Central memory CD8-positive, alpha-beta T cell (primary cell): ENCODE data around the gene PID1.

ENCODE experiments used
- ATAC-seq: fragments of 150-1000 bp; cut with Tn5 transposase; replicated peaks from 2 replicates; pipeline ENCODE4 v1.10.0; 2022; ENCODE audit warnings: mild to moderate bottlenecking, moderate FRiP score, moderate number of reproducible peaks; ENCODE audit not compliant: poor library complexity, severe bottlenecking; ENCODE audit errors: extremely low read depth
- DNase-seq, 2 donors: peaks; one replicate each; pipeline ENCODE4 v3.0.0; 2021; ENCODE audit warnings: low spot score in 2 of 2
- H3K27ac Mint-ChIP-seq: one replicate; pipeline ENCODE4 v1.8.0; 2022; ENCODE audit warnings: low read depth, mild to moderate bottlenecking, moderate library complexity, mixed read lengths
- H3K27me3 Mint-ChIP-seq: one replicate; pipeline ENCODE4 v1.8.0; 2022; ENCODE audit warnings: mixed read lengths
- H3K36me3 Mint-ChIP-seq: one replicate; pipeline ENCODE4 v1.8.0; 2022; ENCODE audit warnings: mild to moderate bottlenecking, moderate library complexity, mixed read lengths; ENCODE audit not compliant: insufficient read depth
- H3K4me1 Mint-ChIP-seq: one replicate; pipeline ENCODE4 v1.8.0; 2022; ENCODE audit warnings: mixed read lengths
- H3K4me3 Mint-ChIP-seq: one replicate; pipeline ENCODE4 v1.8.0; 2022; ENCODE audit warnings: mild to moderate bottlenecking, moderate library complexity, mixed read lengths
- H3K9me3 Mint-ChIP-seq: one replicate; pipeline ENCODE4 v1.8.0; 2022; ENCODE audit warnings: mixed read lengths

PID1 gene

GRCh38 chr2:229150317-229150716 lies 120.8 kb downstream of the PID1 start:
- no peaks in the 10 kb centered on the region for H3K27me3 Mint-ChIP-seq
- H3K27ac Mint-ChIP-seq: no peak overlapping the region
- peaks cover 11% of the 10 kb centered on the region for H3K9me3 Mint-ChIP-seq
- DNase-seq (no peak), ATAC-seq (no peak)
- H3K4me1 Mint-ChIP-seq: no peaks in the 10 kb centered on the region
- peaks cover 2% of the 10 kb centered on the region for H3K36me3 Mint-ChIP-seq
- H3K4me3 Mint-ChIP-seq: no peak overlapping the region

DNA sequence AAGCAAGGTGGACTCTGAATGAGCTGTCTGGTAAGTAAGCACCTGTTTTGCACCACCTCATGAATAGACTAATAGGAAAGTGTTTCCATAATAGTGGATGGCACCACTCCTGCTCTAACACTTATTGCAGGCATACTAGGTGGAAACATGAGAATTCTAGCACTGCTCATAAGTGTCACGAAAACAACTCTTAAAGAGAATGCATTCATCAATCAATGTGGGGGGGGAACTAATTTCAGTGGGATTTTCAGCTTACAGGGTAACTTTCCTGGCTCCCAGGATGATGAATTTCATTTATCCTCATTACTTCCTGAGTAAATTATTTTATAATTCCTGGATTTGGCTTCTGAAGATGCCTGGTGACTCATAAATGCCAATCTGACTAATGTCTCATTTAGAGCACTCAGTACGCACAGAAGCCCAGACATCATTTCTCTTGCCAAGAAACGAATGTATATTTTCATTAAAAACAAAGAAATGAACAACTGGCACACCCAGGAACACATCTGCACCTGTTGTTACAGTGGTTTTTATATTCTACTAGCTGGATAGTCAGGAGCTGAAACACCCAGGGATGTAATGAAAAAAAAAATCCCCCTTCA lies 129.6 kb downstream of the PID1 start:
- no peak overlapping the region for H3K4me3 Mint-ChIP-seq
- no peak for ATAC-seq
- no peaks in the 10 kb centered on the region for H3K27me3 Mint-ChIP-seq
- peaks cover 15% of the 10 kb centered on the region for H3K9me3 Mint-ChIP-seq
- no peaks in the 10 kb centered on the region for H3K4me1 Mint-ChIP-seq
- H3K27ac Mint-ChIP-seq: no peak overlapping the region
- DNase-seq: no peak
- no peaks in the 10 kb centered on the region for H3K36me3 Mint-ChIP-seq

DNA sequence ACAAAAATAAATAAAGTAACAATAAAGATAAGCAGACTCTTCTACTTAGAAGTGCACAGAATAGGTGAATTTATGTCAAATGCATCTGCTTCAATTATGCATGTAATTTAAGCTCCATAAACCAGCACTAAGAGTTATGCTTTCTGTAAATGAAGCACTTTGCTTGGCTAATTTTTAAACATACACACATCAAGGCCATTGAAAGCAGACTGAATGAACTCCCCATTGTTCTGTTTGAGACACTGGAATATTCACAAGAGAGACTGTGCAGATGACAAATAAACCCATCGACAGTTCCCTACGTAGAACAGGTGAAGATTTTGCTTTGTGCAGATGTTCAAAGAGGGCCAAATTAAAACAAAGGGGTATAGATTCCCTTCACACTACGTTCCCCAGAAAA lies 133.4 kb downstream of the PID1 start:
- DNase-seq (no peak), ATAC-seq (no peak)
- H3K27me3 Mint-ChIP-seq: no peaks in the 10 kb centered on the region
- H3K9me3 Mint-ChIP-seq: peaks cover 11% of the 10 kb centered on the region
- no peak overlapping the region for H3K27ac Mint-ChIP-seq
- H3K36me3 Mint-ChIP-seq: no peaks in the 10 kb centered on the region
- H3K4me3 Mint-ChIP-seq: no peak overlapping the region
- no peaks in the 10 kb centered on the region for H3K4me1 Mint-ChIP-seq

DNA sequence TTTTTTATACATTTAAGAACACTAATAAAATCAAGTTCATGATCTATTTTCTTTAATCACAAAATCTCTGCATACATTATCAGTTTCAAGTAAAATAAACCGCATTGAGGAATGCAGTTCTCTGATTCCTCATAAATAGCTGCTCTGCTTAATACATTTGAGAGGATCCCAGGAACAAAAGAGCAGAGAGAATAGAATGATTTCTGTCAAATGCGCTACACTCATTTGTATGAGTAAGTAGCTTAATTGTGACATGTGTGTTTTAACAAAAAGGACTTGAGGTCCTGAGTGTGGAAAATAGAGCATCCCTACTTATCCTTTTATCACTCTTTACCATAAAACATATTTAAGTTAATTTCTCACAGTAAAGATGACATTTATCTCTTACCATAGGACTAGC lies 134.0 kb downstream of the PID1 start:
- no peak overlapping the region for H3K27ac Mint-ChIP-seq
- no peak for DNase-seq
- no peaks in the 10 kb centered on the region for H3K4me1 Mint-ChIP-seq
- H3K9me3 Mint-ChIP-seq: peaks cover 11% of the 10 kb centered on the region
- H3K36me3 Mint-ChIP-seq: no peaks in the 10 kb centered on the region
- ATAC-seq: no peak
- H3K4me3 Mint-ChIP-seq: no peak overlapping the region
- H3K27me3 Mint-ChIP-seq: no peaks in the 10 kb centered on the region

- Mint-ChIP-seq H3K27ac (no peak overlapping the region), H3K9me3 (peaks cover 6% of the 10 kb centered on the region), H3K4me1 (no peaks in the 10 kb centered on the region), H3K27me3 (no peaks in the 10 kb centered on the region), H3K4me3 (no peak overlapping the region), H3K36me3 (no peaks in the 10 kb centered on the region)
- ATAC-seq (no peak), DNase-seq (no peak)
Observed at GRCh38 chr2:229133155-229133772, 137.8 kb downstream of the PID1 start.

DNA sequence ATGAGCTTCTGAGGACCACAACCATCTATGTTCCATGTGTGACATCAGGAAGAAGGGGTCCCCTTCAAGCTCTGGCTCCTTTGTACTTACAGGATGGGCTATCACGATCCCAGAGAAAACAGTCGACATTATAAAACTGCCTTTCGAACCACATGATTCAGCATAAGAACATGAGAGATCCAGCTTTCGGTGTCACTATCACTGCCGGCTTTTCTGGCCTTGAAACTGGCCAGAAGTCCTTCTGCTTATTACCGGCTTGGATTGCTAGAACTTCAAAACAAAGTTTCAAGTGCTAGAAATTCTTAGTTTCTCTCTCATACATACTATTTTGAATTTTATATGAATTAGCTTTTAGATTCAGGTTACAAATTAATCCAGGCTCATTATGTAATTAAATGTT lies 138.9 kb downstream of the PID1 start:
- Mint-ChIP-seq H3K4me1 (no peaks in the 10 kb centered on the region), H3K4me3 (no peak overlapping the region), H3K27ac (no peak overlapping the region), H3K27me3 (no peaks in the 10 kb centered on the region), H3K36me3 (no peaks in the 10 kb centered on the region), H3K9me3 (peaks cover 6% of the 10 kb centered on the region)
- DNase-seq (no peak), ATAC-seq (no peak)

- H3K36me3 Mint-ChIP-seq: no peaks in the 10 kb centered on the region
- no peak for DNase-seq
- H3K27me3 Mint-ChIP-seq: no peaks in the 10 kb centered on the region
- peaks cover 8% of the 10 kb centered on the region for H3K9me3 Mint-ChIP-seq
- no peak overlapping the region for H3K27ac Mint-ChIP-seq
- no peaks in the 10 kb centered on the region for H3K4me1 Mint-ChIP-seq
- H3K4me3 Mint-ChIP-seq: no peak overlapping the region
- no peak for ATAC-seq
Observed at GRCh38 chr2:229130522-229130921, 140.6 kb downstream of the PID1 start.

DNA sequence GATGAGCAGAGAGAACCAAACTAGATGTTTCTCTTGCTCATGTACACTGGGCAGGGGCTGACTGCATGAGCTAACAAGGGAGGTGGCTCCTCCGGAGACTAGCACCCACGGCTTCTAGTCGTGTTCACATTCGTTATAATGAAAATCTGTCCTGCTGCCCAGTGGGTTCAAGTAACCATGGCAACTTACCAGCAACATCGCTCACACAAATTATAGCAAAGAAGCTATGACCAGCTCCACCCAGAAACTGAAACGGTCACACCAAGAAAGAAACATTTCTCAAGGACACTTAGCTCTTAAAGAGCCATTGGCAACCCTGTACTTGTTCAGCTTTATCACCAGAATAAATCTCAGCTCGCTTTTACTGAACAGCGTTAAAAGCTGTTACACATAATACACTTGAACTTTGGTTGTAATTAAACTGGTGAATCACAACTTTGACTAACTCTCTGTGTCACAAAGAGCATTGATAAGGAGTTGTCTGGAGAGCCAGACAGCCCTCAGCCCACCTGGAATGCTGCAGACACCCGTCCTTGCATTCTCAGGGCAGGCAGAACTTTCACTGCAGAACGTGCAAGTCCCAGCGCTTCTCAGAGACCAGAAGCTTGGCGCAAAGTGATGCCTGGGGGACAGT lies 141.2 kb downstream of the PID1 start:
- Mint-ChIP-seq H3K27ac (no peak overlapping the region), H3K36me3 (no peaks in the 10 kb centered on the region), H3K4me3 (no peak overlapping the region), H3K4me1 (no peaks in the 10 kb centered on the region), H3K27me3 (no peaks in the 10 kb centered on the region), H3K9me3 (peaks cover 9% of the 10 kb centered on the region)
- ATAC-seq (no peak), DNase-seq (no peak)

DNA sequence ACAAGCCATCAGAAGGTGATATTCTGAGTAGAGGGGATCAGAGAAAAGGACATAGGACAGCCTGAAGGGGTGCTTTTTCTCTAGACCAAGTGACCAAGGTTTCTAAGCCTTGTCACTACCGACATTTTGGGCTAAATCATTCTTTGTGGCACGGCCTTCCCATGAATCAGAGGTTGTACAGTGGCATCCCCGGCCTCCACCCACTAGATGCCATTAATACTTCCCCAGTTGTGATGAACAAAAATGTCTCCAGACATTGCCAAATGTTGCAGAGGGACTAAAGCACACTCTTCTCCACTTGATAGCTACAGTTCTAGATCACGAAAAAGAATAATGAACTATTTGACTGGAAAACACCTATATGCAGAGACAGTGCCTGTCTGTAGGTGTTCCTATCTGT lies 143.6 kb downstream of the PID1 start:
- ATAC-seq: no peak
- no peak for DNase-seq
- Mint-ChIP-seq H3K27ac (no peak overlapping the region), H3K4me3 (no peak overlapping the region), H3K9me3 (peaks cover 5% of the 10 kb centered on the region), H3K27me3 (no peaks in the 10 kb centered on the region), H3K36me3 (no peaks in the 10 kb centered on the region), H3K4me1 (no peaks in the 10 kb centered on the region)

DNA sequence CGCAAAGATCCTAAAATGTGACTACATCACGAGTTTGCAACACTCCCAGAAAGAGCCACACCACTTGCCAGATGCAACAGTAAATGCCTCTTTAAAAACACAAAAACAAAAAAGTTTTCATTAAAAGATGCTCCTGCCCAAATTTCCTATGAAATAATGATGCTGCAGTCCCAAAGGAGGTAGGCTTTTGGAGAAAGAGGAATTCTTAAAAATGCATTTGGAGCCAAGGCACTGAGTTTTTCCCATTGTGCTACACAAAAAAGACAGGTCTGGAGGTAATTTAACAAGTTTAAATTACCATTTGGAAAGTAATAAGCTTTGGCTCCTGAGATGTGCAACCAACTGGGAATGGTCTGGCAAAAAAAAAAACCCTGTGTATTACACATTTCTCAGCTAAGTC lies 145.0 kb downstream of the PID1 start:
- Mint-ChIP-seq H3K27me3 (no peaks in the 10 kb centered on the region), H3K36me3 (no peaks in the 10 kb centered on the region), H3K4me3 (no peak overlapping the region), H3K4me1 (no peaks in the 10 kb centered on the region), H3K27ac (no peak overlapping the region), H3K9me3 (peaks cover 5% of the 10 kb centered on the region)
- DNase-seq: no peak
- ATAC-seq: no peak

- no peak for DNase-seq
- no peaks in the 10 kb centered on the region for H3K27me3 Mint-ChIP-seq
Observed at GRCh38 chr2:229124136-229124535, 147.0 kb downstream of the PID1 start.

GRCh38 chr2:229118927-229119326 lies 152.2 kb downstream of the PID1 start:
- ATAC-seq: no peak
- Mint-ChIP-seq H3K4me3 (no peak overlapping the region), H3K36me3 (no peaks in the 10 kb centered on the region), H3K9me3 (peaks cover 8% of the 10 kb centered on the region), H3K4me1 (no peaks in the 10 kb centered on the region), H3K27me3 (no peaks in the 10 kb centered on the region), H3K27ac (no peak overlapping the region)
- DNase-seq: no peak

More at GRCh38 chr2:229124136-229124535, 147.0 kb downstream of the PID1 start:
- H3K4me3 Mint-ChIP-seq: no peak overlapping the region
- peaks cover 5% of the 10 kb centered on the region for H3K9me3 Mint-ChIP-seq
- no peak for ATAC-seq
- no peak overlapping the region for H3K27ac Mint-ChIP-seq
- H3K36me3 Mint-ChIP-seq: no peaks in the 10 kb centered on the region
- H3K4me1 Mint-ChIP-seq: no peaks in the 10 kb centered on the region

DNA sequence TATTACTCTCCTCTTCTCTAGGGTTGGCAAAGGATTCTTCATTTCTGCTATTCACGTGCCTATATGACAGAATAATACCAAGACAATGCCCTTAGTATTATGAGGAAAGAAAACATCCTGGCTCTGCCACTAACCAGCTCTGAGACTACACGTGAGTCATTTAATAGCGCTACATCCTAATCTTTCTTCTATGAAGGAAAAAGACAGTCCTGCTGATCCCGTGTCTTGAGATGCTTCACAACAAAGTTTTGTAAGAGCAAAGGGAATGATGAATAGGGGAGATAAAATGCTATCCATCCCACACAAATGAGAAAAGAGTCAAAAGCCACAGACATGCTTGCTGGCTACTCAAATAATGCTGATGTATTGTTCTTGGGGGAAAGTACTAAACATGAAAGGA lies 152.8 kb downstream of the PID1 start:
- no peak overlapping the region for H3K4me3 Mint-ChIP-seq
- H3K4me1 Mint-ChIP-seq: no peaks in the 10 kb centered on the region
- H3K27me3 Mint-ChIP-seq: no peaks in the 10 kb centered on the region
- DNase-seq: no peak
- no peak for ATAC-seq
- H3K9me3 Mint-ChIP-seq: peaks cover 8% of the 10 kb centered on the region
- H3K36me3 Mint-ChIP-seq: no peaks in the 10 kb centered on the region
- H3K27ac Mint-ChIP-seq: no peak overlapping the region
